ENCODE data around the gene DALRD3.

DALRD3 gene

DNA sequence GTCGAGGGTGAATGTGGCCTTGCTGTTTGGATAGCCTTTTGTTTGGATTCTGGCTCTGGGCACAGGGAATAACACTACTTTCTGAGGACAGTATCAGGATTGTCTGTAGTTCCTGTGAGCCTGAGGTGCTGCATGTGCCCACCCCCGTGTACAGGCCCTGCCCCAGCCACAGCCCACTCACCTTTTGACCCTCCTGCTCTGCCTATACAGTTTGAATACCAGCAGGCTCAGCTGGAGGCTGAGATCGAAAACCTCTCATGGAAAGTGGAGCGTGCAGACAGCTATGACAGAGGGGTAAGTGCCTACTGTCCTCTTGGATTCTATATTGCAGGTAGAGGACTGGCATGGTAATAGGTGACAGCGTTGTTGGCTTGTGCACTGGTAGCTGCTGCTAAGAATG, 35.7 kb downstream of the DALRD3 start:
- no peak for DNase-seq (ENCODE audit: low read depth in 2 of 2, low spot score in 1 of 2)

DNA sequence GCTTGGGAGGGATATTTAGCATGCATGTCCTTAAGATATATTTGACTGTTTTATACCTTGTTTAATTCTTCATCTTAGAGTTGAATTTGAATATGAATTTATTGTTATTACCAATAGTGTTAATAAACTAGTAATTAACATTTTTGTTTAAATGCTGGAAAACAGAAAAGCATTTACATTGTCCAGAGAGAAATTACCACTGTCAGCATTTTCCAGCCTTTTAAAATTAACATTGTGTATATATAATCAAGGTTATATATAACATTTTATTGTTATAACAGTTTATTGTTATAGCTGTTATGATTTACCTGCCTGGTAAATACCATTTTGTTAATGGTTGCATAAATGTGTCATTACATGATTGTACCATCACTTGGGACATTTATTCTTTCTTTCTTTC, 36.4 kb downstream of the DALRD3 start:
- no peak for DNase-seq (ENCODE audit: low read depth in 2 of 2, low spot score in 1 of 2)

DNA sequence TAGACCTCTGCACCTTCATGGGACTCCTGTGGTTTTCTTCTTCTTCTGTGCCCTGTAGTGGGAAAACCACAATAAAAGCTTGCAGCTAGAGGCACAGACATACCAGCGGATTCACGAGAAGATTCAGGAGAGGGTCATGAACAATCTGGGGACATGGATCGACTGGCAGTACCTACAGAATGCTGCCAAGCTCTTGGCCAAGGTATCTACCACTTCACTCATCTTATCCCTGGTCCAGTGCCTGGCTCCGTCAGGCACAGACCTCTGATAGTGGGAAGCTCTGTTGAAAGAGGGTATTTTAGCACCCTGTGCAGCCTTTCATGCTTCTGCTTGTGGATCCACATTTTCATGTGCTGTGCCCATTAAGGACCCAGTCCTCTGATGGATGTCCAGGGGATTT, 38.1 kb downstream of the DALRD3 start:
- no peak for DNase-seq (ENCODE audit: low read depth in 2 of 2, low spot score in 1 of 2)

DNA sequence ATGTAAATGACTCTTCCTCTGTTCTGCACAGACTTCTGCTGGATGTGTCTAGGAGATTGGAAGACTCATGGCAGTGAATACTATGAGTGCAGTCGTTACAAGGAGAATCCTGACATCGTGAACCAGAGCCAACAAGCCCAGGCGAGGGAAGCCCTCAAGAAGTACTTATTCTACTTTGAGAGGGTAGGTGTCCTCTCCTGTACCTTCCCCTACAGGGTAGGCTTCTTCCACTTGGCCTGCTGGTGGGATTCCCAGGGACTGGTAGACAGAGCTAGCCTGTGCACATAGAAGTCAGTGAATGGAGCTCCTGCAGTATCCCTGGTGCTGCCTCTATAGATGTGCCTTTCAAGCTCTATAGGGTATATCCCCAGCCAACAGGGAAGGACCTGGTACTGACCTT, 38.9 kb downstream of the DALRD3 start:
- DNase-seq (ENCODE audit: low read depth in 2 of 2, low spot score in 1 of 2), result no peak

DNA sequence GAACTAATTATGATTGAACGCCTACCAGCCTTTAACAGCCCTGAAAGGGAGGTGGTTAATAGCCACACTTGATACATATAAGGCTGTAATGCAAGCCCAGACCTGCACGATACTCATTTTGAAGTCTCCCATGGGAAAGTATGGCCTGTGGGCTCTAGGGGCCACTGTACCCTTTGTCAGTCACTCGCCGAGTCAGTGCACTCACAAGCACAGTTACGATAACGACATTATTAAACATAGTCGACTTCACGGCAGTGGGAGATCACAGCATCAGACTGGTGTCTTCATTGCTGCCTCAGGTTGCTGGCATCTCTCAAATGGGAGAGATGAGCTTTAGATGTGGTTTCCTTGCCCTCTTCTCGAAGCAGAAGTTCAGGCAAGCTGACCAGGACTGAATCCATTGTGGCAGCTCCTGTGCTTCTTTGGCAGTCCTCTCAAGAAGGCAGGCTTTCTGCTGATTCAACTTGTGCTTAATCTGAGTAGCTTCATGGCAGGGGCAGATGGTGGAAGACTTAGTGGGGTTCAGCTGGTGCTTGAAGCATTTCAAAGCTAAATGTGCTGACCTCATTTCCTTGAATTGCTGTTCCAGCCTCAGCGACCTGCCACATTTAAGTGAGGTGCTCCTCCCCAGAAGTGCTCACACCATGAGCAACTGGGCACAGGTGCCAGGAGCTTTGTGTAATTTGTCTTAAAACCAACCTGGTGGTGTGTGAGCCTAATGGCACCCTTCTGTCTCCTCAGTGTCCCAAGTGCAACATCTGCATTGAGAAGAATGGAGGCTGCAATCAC, 44.1 kb downstream of the DALRD3 start:
- DNase-seq (ENCODE audit: low read depth in 2 of 2, low spot score in 1 of 2), result no peak

DNA sequence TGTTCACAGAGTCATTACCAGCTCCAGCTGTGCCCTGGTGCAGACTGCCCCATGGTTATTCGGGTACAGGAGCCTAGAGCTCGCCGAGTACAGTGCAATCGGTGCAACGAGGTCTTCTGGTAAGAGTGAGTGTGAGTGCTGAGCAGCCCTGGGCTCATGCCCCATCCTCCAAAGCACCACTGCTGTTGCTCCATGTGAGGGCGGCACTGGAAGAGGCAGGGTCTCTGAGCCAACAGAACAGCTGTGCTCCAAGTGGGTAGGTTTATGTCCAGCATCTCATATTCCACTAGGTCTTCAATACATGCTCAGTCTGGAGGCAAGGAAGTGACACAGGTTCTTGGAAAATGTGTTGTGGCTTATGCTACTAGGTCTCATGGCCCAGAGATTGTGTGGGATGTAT, 47.8 kb downstream of the DALRD3 start:
- no peak for DNase-seq (ENCODE audit: low read depth in 2 of 2, low spot score in 1 of 2)

DNA sequence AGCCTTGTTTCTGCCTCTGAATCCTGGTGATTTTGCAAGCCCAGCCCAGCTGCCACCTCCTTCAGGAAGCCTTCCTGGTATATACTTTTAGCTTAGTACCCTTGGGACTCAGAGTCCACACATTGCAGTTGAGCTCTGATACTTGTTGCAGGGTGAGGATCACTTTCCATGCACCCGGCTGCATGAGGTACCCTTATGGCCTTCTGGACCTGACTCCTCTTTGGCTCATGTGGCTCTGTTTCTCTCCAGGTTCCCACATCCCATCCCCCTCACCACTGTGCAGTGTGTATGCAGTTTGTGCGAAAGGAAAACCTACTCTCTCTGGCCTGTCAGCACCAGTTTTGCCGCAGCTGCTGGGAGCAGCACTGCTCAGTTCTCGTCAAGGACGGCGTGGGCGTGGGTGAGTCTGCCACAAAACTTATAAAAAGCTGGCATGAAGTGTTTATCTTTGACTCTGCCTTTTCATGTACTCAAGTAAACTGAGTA, 51.5 kb downstream of the DALRD3 start:
- no peak for DNase-seq (ENCODE audit: low read depth in 2 of 2, low spot score in 1 of 2)

DNA sequence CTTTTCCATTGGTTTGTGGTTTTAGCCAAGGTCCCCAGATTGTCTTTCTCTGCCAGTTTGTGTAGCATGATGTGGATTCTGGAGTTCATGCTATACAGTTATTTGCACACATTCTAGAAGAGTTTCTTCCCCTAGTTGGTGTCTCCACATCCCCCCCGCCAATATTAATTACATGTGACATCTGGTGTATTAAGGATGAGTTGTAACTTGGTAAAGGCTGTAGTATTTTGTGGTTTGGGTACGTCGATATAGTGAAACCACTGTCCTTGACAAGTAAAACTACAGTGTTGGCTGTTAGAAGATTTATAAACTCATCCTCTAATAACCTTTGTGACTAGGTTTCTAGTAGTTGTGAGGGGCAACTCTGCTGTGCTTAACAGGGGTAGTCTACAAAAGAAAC, 52.0 kb downstream of the DALRD3 start:
- DNase-seq (ENCODE audit: low read depth in 2 of 2, low spot score in 1 of 2), result no peak
